PFSK-1 (cell line): ENCODE results near the gene LAMB2.

Experiments
- FOXP2 ChIP-seq: optimal IDR thresholded peaks from 2 replicates; pipeline ENCODE3; 2011; ENCODE audit warnings: borderline replicate concordance, control low read depth, inconsistent platforms; ENCODE audit not compliant: insufficient read depth; ENCODE audit errors: extremely low read length, extremely low read depth
- REST ChIP-seq, 2 experiments: IDR thresholded peaks; 2 replicates each; pipeline versions ENCODE4 v1.6.1 to v1.8.0; 2011 to 2012; ENCODE audit warnings: low read depth in 2 of 2, low read length in 2 of 2, control low read depth in 1 of 2, inconsistent platforms in 1 of 2, mild to moderate bottlenecking in 1 of 2, moderate library complexity in 1 of 2; ENCODE audit not compliant: insufficient read depth in 1 of 2
- TAF1 ChIP-seq: IDR thresholded peaks from 2 replicates; pipeline ENCODE4 v1.6.1; 2012; ENCODE audit warnings: low read length, control low read depth, borderline replicate concordance; ENCODE audit not compliant: insufficient read depth

- TF ChIP-seq REST (IDR thresholded peaks at IDR 0.05; ENCODE audit: insufficient read depth in 1 of 2, low read depth in 2 of 2, low read length in 2 of 2) (no peak), FOXP2 (no peak), TAF1 (no peak)
Observed at GRCh38 chr3:49177073-49177472, 44.2 kb upstream of the LAMB2 start.
